ENCODE data around the gene IVNS1ABP.
A peak's percentile ranks its signal among the peaks of the same experiment; 100 is the strongest.
"Not testable (repeated sequence)": the region's sequence is repeated elsewhere in the genome, so short reads cannot be mapped to it uniquely, and the experiment has no call there.

The IVNS1ABP gene
- long read RNA-seq, full-length matches to known transcripts = 511 of 554 reads
- long read RNA-seq, partial matches to known transcripts = 19 of 554 reads
- long read RNA-seq, other reads (novel, unspliced or antisense) = 24 of 554 reads

- DNase-seq (ENCODE audit: low read depth in 1 of 2, low spot score in 1 of 2) = peak; percentile 94 to 95
- TF ChIP-seq REST (IDR thresholded peaks at IDR 0.05; ENCODE audit: insufficient replicate concordance, low read depth) (peak; percentile 70), POLR2AphosphoS5 (IDR thresholded peaks at IDR 0.05; ENCODE audit: low read depth) (peak; percentile 85), CTCF (IDR thresholded peaks at IDR 0.05; ENCODE audit: insufficient read depth, low read length) (peak; percentile 36), SPI1 (IDR thresholded peaks at IDR 0.05; ENCODE audit: borderline replicate concordance, low read depth) (peak; percentile 69), GABPA (IDR thresholded peaks at IDR 0.05; ENCODE audit: low read depth) (0 out of 2 replicates have a peak, but pooled peaks have one; percentile 27)
- Histone ChIP-seq H3K27me3 (ENCODE audit: insufficient read depth, poor library complexity, severe bottlenecking) (no peaks in the 10 kb centered on the region), H3K27ac (replicated peaks) (peak within 1 kb of the TSS; percentile 96), H3K4me3 (replicated peaks; ENCODE audit: insufficient read depth, low read length) (peak within 1 kb of the TSS; percentile 79)
Measured at GRCh38 chr1:185317034-185317885, at the start of gene IVNS1ABP. Gene IVNS1ABP (minus strand): TSS chr1:185317243. CDS start chr1:185309493, 7,750 bp downstream.

- no peak overlapping the region for H3K4me3 ChIP-seq (replicated peaks; ENCODE audit: insufficient read depth, low read length)
- TF ChIP-seq CTCF (IDR thresholded peaks at IDR 0.05; ENCODE audit: insufficient read depth, low read length) (no peak), SPI1 (IDR thresholded peaks at IDR 0.05; ENCODE audit: borderline replicate concordance, low read depth) (no peak), REST (IDR thresholded peaks at IDR 0.05; ENCODE audit: insufficient replicate concordance, low read depth) (no peak), POLR2AphosphoS5 (IDR thresholded peaks at IDR 0.05; ENCODE audit: low read depth) (no peak), GABPA (IDR thresholded peaks at IDR 0.05; ENCODE audit: low read depth) (no peak)
- DNase-seq (ENCODE audit: low read depth in 1 of 2, low spot score in 1 of 2) = no peak
- H3K27me3 ChIP-seq (ENCODE audit: insufficient read depth, poor library complexity, severe bottlenecking) = no peaks in the 10 kb centered on the region
- H3K27ac ChIP-seq (replicated peaks) = no peak overlapping the region
Measured at GRCh38 chr1:185365951-185366350, 48.9 kb upstream of the IVNS1ABP start.

GRCh38 chr1:185364528-185364927 is 47.5 kb upstream of the IVNS1ABP start:
- not testable (repeated sequence) for H3K27ac ChIP-seq (replicated peaks); H3K4me3 ChIP-seq (replicated peaks; ENCODE audit: insufficient read depth, low read length); H3K27me3 ChIP-seq (ENCODE audit: insufficient read depth, poor library complexity, severe bottlenecking); DNase-seq (ENCODE audit: low read depth in 1 of 2, low spot score in 1 of 2)

- no peak for DNase-seq (ENCODE audit: low read depth in 1 of 2, low spot score in 1 of 2)
- Histone ChIP-seq H3K4me3 (replicated peaks; ENCODE audit: insufficient read depth, low read length) (no peak overlapping the region), H3K27me3 (ENCODE audit: insufficient read depth, poor library complexity, severe bottlenecking) (no peaks in the 10 kb centered on the region), H3K27ac (replicated peaks) (no peak overlapping the region)
- no peak for TF ChIP-seq REST (IDR thresholded peaks at IDR 0.05; ENCODE audit: insufficient replicate concordance, low read depth)
- TF ChIP-seq CTCF (IDR thresholded peaks at IDR 0.05; ENCODE audit: insufficient read depth, low read length) = no peak
- no peak for TF ChIP-seq POLR2AphosphoS5 (IDR thresholded peaks at IDR 0.05; ENCODE audit: low read depth)
- TF ChIP-seq SPI1 (IDR thresholded peaks at IDR 0.05; ENCODE audit: borderline replicate concordance, low read depth) = no peak
- no peak for TF ChIP-seq GABPA (IDR thresholded peaks at IDR 0.05; ENCODE audit: low read depth)
Measured at GRCh38 chr1:185363205-185363604, 46.2 kb upstream of the IVNS1ABP start.
